ENCODE data around the gene PAPPA2. TPM values are rescaled to one million over a fixed set of nuclear protein-coding genes. Genes with fewer than 3 reads are reported as not detected.

The PAPPA2 gene
- total RNA-seq, 1 experiment from 2014 or later: 0.03 TPM

DNA sequence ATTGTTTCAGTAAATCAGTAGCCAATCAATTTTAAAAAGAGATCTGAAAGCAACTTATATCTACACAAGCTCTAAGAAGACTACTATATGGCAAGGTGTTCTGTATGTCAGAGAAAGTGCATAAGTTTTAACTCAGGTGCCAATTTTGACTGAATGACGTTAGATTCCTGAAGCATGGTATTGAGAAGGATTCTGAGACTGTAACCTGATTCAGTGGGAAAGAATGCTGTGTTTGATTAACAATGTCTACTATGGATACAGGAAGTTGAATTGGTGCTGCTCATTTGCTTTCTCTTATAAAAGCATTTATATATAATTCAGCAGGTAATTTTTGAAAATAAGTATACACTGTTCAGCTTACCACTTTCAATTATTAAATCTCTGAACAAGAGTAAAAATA is 156.3 kb downstream of the PAPPA2 start:
- BruUV-seq (replicated peaks): no TSS peak
- ChIA-PET CTCF (no interaction called here), POLR2A (no interaction called here)
- DNase-seq (ENCODE audit: low read depth, low spot score) (no peak), ATAC-seq (no peak)
- in situ Hi-C loops (cut with HindIII; ENCODE audit: low pct_unique_long_range_greater_than_20kb, low sequenced_read_pairs): no loop called here
- Histone ChIP-seq H3K4me1 (ENCODE audit: control insufficient read depth, insufficient read depth, low read length) (no peaks in the 10 kb centered on the region), H3K27ac (ENCODE audit: low read length) (no peak overlapping the region), H3K9me3 (ENCODE audit: control insufficient read depth, insufficient read depth, low read depth, low read length) (no peaks in the 10 kb centered on the region), H3K4me3 (ENCODE audit: low read depth in 2 of 2, low read length in 2 of 2) (no peak overlapping the region), H3K27me3 (ENCODE audit: control insufficient read depth, insufficient read depth, low read length) (no peaks in the 10 kb centered on the region), H3K36me3 (ENCODE audit: control insufficient read depth, insufficient read depth, low read length) (no peaks in the 10 kb centered on the region)
- intact Hi-C loops (cut with micrococcal nuclease; ENCODE audit: unreplicated experiment): no loop called here
- TF ChIP-seq, protein P1, sequence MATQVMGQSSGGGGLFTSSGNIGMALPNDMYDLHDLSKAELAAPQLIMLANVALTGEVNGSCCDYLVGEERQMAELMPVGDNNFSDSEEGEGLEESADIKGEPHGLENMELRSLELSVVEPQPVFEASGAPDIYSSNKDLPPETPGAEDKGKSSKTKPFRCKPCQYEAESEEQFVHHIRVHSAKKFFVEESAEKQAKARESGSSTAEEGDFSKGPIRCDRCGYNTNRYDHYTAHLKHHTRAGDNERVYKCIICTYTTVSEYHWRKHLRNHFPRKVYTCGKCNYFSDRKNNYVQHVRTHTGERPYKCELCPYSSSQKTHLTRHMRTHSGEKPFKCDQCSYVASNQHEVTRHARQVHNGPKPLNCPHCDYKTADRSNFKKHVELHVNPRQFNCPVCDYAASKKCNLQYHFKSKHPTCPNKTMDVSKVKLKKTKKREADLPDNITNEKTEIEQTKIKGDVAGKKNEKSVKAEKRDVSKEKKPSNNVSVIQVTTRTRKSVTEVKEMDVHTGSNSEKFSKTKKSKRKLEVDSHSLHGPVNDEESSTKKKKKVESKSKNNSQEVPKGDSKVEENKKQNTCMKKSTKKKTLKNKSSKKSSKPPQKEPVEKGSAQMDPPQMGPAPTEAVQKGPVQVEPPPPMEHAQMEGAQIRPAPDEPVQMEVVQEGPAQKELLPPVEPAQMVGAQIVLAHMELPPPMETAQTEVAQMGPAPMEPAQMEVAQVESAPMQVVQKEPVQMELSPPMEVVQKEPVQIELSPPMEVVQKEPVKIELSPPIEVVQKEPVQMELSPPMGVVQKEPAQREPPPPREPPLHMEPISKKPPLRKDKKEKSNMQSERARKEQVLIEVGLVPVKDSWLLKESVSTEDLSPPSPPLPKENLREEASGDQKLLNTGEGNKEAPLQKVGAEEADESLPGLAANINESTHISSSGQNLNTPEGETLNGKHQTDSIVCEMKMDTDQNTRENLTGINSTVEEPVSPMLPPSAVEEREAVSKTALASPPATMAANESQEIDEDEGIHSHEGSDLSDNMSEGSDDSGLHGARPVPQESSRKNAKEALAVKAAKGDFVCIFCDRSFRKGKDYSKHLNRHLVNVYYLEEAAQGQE (IDR thresholded peaks at IDR 0.05; ENCODE audit: insufficient read depth in 1 of 2, low read depth in 2 of 2, low read length in 1 of 2): no peak
- TF ChIP-seq TCF7L2 (IDR thresholded peaks at IDR 0.05; ENCODE audit: low read depth, low read length): no peak

DNA sequence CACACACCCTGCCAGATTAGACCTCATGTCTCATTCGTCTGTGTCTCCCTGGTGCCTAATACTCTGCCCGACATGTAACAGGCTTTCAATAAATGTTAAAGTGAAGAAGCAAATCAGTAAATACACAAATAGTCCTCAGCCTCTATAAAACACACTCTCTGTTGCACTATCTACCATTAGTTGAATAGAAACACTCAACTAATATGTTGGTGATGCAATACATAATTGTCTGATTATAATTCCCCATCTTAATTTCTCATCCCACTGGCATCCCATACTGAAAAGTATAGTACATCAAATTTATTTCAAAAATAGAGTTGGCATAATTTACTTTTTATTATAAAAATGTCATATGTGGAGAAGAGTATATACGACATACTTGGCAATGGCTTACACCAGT is 162.4 kb downstream of the PAPPA2 start:
- ChIA-PET CTCF (no interaction called here), POLR2A (no interaction called here)
- ATAC-seq (no peak), DNase-seq (ENCODE audit: low read depth, low spot score) (no peak)
- H3K4me1 ChIP-seq (ENCODE audit: control insufficient read depth, insufficient read depth, low read length): no peaks in the 10 kb centered on the region
- intact Hi-C loops (cut with micrococcal nuclease; ENCODE audit: unreplicated experiment) (no loop called here), in situ Hi-C loops (cut with HindIII; ENCODE audit: low pct_unique_long_range_greater_than_20kb, low sequenced_read_pairs) (no loop called here)
- no TSS peak for BruUV-seq (replicated peaks)
- no peaks in the 10 kb centered on the region for H3K36me3 ChIP-seq (ENCODE audit: control insufficient read depth, insufficient read depth, low read length)
- no peaks in the 10 kb centered on the region for H3K9me3 ChIP-seq (ENCODE audit: control insufficient read depth, insufficient read depth, low read depth, low read length)
- no peak overlapping the region for H3K27ac ChIP-seq (ENCODE audit: low read length)
- TF ChIP-seq, protein P1 (IDR thresholded peaks at IDR 0.05; ENCODE audit: insufficient read depth in 1 of 2, low read depth in 2 of 2, low read length in 1 of 2): no peak
- TF ChIP-seq POLR2AphosphoS5 (IDR thresholded peaks at IDR 0.05; ENCODE audit: low read depth, low read length): no peak
- TF ChIP-seq, protein P2, sequence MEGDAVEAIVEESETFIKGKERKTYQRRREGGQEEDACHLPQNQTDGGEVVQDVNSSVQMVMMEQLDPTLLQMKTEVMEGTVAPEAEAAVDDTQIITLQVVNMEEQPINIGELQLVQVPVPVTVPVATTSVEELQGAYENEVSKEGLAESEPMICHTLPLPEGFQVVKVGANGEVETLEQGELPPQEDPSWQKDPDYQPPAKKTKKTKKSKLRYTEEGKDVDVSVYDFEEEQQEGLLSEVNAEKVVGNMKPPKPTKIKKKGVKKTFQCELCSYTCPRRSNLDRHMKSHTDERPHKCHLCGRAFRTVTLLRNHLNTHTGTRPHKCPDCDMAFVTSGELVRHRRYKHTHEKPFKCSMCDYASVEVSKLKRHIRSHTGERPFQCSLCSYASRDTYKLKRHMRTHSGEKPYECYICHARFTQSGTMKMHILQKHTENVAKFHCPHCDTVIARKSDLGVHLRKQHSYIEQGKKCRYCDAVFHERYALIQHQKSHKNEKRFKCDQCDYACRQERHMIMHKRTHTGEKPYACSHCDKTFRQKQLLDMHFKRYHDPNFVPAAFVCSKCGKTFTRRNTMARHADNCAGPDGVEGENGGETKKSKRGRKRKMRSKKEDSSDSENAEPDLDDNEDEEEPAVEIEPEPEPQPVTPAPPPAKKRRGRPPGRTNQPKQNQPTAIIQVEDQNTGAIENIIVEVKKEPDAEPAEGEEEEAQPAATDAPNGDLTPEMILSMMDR (IDR thresholded peaks at IDR 0.05): no peak
- TF ChIP-seq TCF7L2 (IDR thresholded peaks at IDR 0.05; ENCODE audit: low read depth, low read length): no peak
- no peak for TF ChIP-seq SIN3A (IDR thresholded peaks at IDR 0.05; ENCODE audit: borderline replicate concordance, insufficient read depth, low read depth, low read length)
- no peak overlapping the region for H3K4me3 ChIP-seq (ENCODE audit: low read depth in 2 of 2, low read length in 2 of 2)
- no peaks in the 10 kb centered on the region for H3K27me3 ChIP-seq (ENCODE audit: control insufficient read depth, insufficient read depth, low read length)
